Right ventricle myocardium inferior (tissue), 1 donor: Measurements from ENCODE around the gene NCAN. TPM values are rescaled to one million over a fixed set of nuclear protein-coding genes. Genes with fewer than 3 reads are reported as not detected.

Experiments used
- ATAC-seq: fragments of 200-7000 bp; cut with Tn5 transposase; one replicate; pipeline ENCODE4 v1.9.1; 2020; ENCODE audit warnings: mild to moderate bottlenecking, moderate library complexity
- DNase-seq: peaks from one replicate; pipeline ENCODE4 v3.0.0; 2021; ENCODE audit errors: missing footprints
- intact Hi-C: fragments of 100-400 bp; cut with DNase I; formaldehyde crosslinking; loops from one replicate; pipeline ENCODE4 v1.11.0; 2022
- total RNA-seq: library from RNA; stranded (reverse); fragmentation: NEBNext Ultra II Directional; extraction: Animal tissue kit (Norgen Biotek cat#: 25700); gene quantifications from one replicate; pipeline ENCODE4 v1.2.1, GENCODE V29; 2021
- donor health status: DM: no; HTN: yes; CAD: no; lungs with severe emphysema.

The NCAN gene
- total RNA-seq, 1 donor from 2014 or later, result not detected

GRCh38 chr19:19192078-19192882 is 19.5 kb upstream of the NCAN start, which contains the start of the genes BORCS8 and RFXANK:
BORCS8 (minus strand) TSS chr19:19192152; CDS start chr19:19192117, 35 bp downstream.
RFXANK (plus strand) TSS chr19:19192258; CDS start chr19:19193947, 1,689 bp downstream.
- peak; percentile 98 for ATAC-seq
- intact Hi-C loops, result loop anchor here (1.0 to 10.0 kb wide), 2 partner anchors 129 to 133 kb away; partner anchors contain the start of genes MAU2, SLC25A42 and SUGP1
- DNase-seq, result peak; percentile 99

GRCh38 chr19:19192910-19193423 is 18.8 kb upstream of the NCAN start:
- intact Hi-C loops, result loop anchor here (1.0 to 10.0 kb wide), 2 partner anchors 130 to 132 kb away; partner anchors contain the start of genes MAU2, SLC25A42 and SUGP1
- no peak for ATAC-seq
- DNase-seq, result no peak

- intact Hi-C loops, result loop anchor here (10.0 kb wide), 1 partner anchor 131 kb away; the partner anchor contains the start of genes MAU2 and SUGP1
- DNase-seq, result no peak
- no peak for ATAC-seq
Measured at GRCh38 chr19:19193926-19194325, 17.8 kb upstream of the NCAN start.

- no peak for DNase-seq
- ATAC-seq, result no peak
- intact Hi-C loops, result loop anchor here (10.0 kb wide), 1 partner anchor 313 kb away; the partner anchor contains the start of genes NDUFA13 and TSSK6
Measured at GRCh38 chr19:19201697-19202630, 9.8 kb upstream of the NCAN start.

- intact Hi-C loops, result loop anchor here (10.0 kb wide), 1 partner anchor 312 kb away; the partner anchor contains the start of genes NDUFA13 and TSSK6
- ATAC-seq (peak; percentile 6), DNase-seq (no peak)
Measured at GRCh38 chr19:19202707-19203011, 9.1 kb upstream of the NCAN start.

DNA sequence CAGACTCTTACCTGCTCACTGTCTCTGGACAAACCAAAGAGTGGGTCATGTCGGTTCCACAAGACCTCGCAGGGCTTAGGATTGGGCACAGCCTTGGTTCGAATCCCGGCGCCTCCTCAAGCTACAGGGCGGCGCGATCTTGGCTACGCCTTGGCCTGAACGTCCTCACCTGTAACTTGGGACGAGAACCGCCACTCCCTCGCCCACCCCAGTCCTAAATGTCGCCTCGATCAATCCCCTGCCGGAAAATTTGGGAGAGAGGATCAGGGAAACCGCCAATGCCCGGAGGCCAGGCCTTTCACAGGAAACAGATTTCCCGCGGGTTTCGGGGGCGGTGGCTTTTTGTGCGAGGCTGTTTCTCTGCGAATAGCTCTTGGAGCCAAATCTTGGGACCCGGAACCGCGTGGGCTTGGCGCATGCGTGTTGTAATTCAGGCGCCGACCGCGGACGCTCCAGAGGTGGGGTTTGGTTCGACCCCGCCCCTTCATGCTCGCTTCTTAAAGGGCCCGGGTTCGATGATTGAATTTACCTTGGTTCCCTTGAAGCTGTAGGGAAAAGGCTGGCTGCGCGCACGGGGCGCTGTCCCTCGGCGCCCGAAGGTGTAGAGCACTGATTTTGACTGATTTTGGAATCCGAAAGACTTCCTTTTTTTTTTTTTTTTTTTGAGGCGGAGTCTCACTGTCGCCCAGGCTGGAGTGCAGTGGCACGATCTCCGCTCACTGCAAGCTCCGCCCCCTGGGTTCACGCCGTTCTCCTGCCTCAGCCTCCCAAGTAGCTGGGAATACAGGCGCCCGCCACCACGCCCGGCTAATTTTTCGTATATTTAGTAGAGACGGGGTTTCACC is 8.5 kb upstream of the NCAN start, which contains the start of gene NR2C2AP:
TSS of gene NR2C2AP (minus strand) at position 403 of the 845 bp plus-strand sequence. CDS start at position 49, 354 bp downstream.
- peak; percentile 93 for ATAC-seq
- peak; percentile 94 for DNase-seq
- intact Hi-C loops, result loop anchor here (10.0 kb wide), 1 partner anchor 312 kb away; the partner anchor contains the start of genes NDUFA13 and TSSK6

DNA sequence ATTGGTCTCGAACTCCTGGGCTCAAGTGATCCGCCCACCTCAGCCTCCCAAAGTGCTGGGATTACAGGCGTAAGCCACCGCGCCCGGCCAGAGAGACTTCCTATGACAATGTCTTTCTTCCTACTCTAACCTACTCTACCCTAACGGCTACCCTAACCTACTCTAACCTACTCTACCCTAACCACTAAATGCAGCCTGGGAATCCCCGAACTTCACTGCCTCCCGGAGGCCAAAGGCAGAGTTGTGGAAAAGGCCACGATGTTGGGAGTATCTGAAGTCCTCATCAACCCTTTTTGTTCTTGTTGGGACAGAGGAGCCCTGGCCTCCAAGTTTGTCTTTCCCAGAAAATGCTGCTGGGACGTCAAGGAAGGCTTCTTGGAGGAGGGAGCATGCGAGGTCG is 7.6 kb upstream of the NCAN start:
- ATAC-seq (no peak), DNase-seq (no peak)
- intact Hi-C loops, result loop anchor here (10.0 kb wide), 1 partner anchor 311 kb away; the partner anchor contains the start of genes NDUFA13 and TSSK6

DNA sequence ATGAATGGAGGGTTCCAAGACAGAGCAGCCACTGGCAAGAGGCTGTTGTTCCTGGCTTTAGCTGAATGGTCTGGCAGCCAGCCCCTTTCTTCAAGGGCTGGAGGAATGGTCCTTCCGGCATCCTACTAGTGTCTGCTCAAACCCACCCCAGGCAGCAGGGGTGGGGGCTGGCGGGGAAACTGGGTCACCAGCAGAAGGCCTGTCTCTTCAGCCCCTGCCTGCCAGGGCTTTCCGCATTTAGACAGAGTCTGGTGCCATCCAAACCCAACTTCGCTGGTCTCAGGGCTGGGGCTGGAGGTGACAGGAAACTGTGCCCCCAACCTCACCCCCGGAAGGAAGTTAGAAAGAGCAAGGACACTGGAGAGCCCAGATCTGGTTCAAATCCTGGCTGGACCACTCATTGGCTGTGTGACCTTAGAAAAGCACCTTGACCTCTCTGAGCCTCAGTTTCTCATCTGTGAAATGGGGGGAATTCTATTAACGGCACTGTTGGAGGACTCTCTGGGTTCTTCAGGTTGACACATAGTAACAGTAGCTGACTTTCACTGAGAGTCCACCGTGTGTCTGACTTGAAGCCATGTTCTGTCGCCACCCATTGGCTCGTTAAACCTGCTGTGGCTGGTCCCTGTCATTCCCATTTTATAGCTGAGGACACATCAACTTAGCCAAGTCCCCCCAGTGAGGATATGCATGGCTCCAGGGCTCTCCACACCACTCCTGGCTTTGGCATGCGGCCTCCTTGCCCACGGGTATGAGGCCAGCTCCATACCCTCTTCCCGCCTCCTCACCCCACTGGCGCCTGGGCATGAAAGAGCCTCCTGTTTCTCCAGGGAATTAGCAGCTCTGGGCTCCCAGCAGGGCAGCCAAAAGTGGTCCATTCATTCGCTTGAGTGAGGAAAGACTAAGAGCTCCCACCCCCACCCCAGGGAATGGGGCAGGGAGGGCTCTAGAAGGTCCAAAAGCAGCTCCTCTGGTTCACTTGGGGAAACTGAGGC is 6.0 kb upstream of the NCAN start:
- no peak for DNase-seq
- no peak for ATAC-seq
- intact Hi-C loops, result loop anchor here (10.0 kb wide), 1 partner anchor 309 kb away; the partner anchor contains the start of genes NDUFA13 and TSSK6

DNA sequence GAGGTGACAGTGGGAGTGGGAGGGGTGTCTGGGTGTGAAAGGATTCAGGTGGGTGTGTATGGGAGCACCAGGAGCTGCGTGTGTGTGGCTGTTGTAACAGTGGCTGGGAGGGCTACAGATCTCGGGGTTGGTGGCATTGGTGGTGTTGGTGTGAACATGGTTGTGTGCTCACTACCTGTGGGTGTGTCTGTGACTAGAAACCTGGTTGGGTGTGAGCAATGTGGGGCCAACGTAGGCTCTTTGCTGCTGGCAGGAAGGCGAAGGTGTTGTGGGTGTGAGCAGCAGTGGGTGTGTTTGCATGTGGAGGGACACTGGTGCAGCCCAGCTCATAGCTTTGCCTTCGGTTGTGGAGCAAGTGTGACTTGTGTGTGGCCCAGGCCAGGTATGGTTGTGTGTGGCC is 4.8 kb upstream of the NCAN start:
- no peak for ATAC-seq
- intact Hi-C loops, result loop anchor here (10.0 kb wide), 1 partner anchor 308 kb away; the partner anchor contains the start of genes NDUFA13 and TSSK6
- no peak for DNase-seq

DNA sequence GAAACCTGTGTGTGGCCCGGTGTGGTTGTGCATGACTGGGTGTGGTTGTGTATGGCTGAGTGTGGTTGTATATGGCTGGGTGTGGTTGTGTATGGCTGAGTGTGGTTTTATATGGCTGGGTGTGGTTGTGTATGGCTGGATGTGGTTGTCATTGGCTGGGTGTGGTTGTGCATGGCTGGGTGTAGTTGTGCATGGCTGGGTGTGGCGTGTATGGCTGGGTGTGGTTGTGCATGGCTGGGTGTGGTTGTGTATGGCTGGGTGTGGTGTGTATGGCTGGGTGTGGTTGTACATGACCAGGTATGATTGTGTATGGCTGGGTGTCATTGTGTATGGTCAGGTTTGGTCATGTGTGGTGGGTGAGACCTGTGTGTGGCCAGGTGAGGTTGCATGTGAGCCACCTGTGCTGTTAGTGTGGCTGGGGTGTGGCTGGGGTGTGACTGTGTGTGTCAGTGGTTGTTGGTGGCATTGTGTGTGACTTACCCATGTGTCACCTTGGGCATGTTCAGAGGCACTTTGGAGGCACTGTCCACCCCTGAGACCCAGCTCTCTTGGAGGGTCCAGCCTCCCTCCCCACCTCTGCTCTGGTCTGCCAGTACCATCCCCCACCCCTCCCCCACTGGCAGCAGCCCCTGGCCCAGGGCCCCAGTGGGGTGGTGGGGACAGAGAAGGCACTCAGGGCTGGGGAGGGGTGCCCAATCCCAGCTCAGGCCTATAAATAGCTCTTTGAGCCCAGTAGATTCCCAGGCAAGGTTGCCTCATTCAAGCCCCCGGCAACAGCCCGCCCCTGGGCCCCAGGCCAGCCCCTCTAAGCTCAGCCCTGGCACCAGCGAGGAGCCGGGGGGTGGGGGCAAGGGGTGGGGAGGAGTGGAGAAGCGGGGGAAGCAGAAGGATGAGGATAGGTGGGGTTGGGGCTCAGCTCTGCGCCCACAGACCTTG is 3.9 kb upstream of the NCAN start:
- ATAC-seq (no peak), DNase-seq (no peak)
- intact Hi-C loops, result loop anchor here (10.0 kb wide), 1 partner anchor 307 kb away; the partner anchor contains the start of genes NDUFA13 and TSSK6

DNA sequence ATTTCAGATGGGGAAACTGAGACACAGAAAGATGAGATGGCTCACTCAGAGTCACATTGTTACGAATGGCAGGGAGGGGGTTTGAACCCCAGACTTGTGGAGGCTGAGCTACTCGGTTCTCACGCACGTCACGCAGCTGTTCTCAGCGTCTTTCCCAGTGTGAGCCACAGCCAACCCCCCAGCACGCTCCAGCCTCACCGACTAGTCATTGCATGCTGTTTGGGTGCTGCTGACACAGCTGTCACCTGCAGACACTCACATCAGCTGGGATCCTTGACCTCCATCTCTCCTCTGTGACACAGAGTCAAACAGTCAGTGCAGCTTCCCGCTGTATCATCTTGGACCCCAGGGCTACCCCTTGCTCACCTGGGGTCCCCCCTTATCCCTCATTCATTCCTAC is 2.4 kb upstream of the NCAN start:
- DNase-seq (no peak), ATAC-seq (no peak)
- intact Hi-C loops, result loop anchor here (10.0 kb wide), 1 partner anchor 305 kb away; the partner anchor contains the start of genes NDUFA13 and TSSK6

GRCh38 chr19:19212916-19213315 is 1.2 kb downstream of the NCAN start:
- intact Hi-C loops, result no loop called here
- no peak for ATAC-seq
- no peak for DNase-seq

DNA sequence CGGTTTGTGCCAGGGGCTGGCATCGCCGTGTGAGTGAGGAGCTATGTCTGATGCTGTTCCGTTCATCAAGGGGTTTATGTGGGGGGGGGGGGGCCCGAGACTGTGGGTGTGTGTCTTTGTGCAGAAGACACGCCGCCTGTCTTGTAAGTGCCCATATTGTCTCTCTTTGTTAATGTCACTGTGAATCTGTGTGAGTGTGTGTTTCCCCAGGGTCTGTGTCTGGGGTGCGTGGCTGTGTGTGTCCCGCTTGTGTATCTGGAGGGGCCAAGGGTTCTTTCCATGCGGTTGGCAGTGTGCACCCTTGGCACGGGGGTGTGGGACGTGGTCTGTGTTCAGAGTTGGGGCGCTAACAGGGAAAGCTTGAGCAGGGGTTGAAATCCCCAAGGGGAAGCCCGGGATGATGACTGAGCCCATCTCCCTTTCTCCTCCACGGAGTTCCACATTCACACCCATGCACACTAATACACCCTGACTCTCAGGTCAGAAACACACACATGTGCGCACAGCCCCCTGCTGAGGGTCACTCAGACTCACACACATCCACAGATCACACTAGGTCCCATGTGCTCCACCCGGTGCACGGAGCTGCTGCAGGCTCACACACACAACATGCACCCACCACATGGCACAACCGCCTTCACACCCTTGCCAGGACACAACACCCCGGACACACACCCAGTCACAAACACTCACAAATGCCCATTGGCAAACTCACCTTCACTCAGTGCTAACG is 1.8 kb downstream of the NCAN start:
- ATAC-seq (no peak), DNase-seq (no peak)
- intact Hi-C loops, result no loop called here

- DNase-seq (no peak), ATAC-seq (no peak)
- intact Hi-C loops, result no loop called here
Measured at GRCh38 chr19:19214159-19214490, 2.4 kb downstream of the NCAN start.

DNA sequence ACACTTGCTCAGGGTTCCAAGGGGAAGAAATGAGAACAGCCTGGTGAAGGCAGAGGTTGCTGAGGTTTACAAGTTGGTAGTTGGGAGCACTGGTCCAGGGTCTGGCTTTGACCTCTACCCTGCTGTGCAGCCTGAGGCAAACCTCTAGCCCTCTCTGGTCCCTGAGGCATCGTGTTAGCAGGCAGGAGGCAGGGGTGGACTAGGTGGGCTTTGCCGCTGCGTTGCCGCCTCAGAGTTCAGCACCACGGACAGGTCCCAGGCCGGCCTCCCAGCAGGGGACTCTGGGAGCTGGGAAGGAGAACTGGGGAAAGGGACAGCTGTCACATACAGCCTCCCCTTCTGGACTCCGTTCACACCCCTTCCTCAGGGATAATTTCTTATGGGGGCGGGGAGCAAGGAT is 3.1 kb downstream of the NCAN start:
- ATAC-seq (peak; percentile 39), DNase-seq (no peak)
- intact Hi-C loops, result no loop called here
